ENCODE measurements around the gene MMP11. TPM values are rescaled to one million over a fixed set of nuclear protein-coding genes. Genes with fewer than 3 reads are reported as not detected.
A peak's percentile ranks its signal among the peaks of the same experiment; 100 is the strongest.

The MMP11 gene
- polyA plus RNA-seq, 1 donor from 2014 or later: 9.3 TPM

GRCh38 chr22:23749841-23750301 lies 22.8 kb upstream of the MMP11 start:
- Histone ChIP-seq H3F3A (ENCODE audit: insufficient read depth, low read length, poor library complexity, severe bottlenecking) (no peaks in the 10 kb centered on the region), H3K9ac (ENCODE audit: low read length) (peak overlapping the region; percentile 90), H3K79me2 (replicated peaks; ENCODE audit: insufficient read depth, low read length) (peaks cover 6% of the 10 kb centered on the region), H3K36me3 (ENCODE audit: insufficient read depth, low read length) (no peaks in the 10 kb centered on the region), H2AFZ (ENCODE audit: low read depth, low read length) (no peak overlapping the region), H4K20me1 (ENCODE audit: insufficient read depth) (no peaks in the 10 kb centered on the region), H3K27me3 (ENCODE audit: insufficient read depth, low read depth, low read length) (no peaks in the 10 kb centered on the region), H3K4me2 (ENCODE audit: low read length) (peak overlapping the region; percentile 87), H3K9me2 (ENCODE audit: insufficient read depth, low read length) (no peaks in the 10 kb centered on the region), H3K9me3 (ENCODE audit: low read length) (no peaks in the 10 kb centered on the region), H3K4me3 (ENCODE audit: low read length) (peak overlapping the region; percentile 88), H3K27ac (ENCODE audit: low read length) (no peak overlapping the region)
- TF ChIP-seq SMC3 (conservative IDR thresholded peaks at IDR 0.05; ENCODE audit: poor library complexity) (no peak), POLR2AphosphoS5 (IDR thresholded peaks at IDR 0.05) (no peak), TAF1 (IDR thresholded peaks at IDR 0.05; ENCODE audit: low read depth) (no peak), MXI1 (conservative IDR thresholded peaks at IDR 0.05; ENCODE audit: poor library complexity, severe bottlenecking) (no peak), EP300 (conservative IDR thresholded peaks at IDR 0.05; ENCODE audit: poor library complexity, severe bottlenecking) (no peak), RAD21 (conservative IDR thresholded peaks at IDR 0.05) (no peak), EZH2 (IDR thresholded peaks at IDR 0.05; ENCODE audit: borderline replicate concordance, insufficient read depth, low read length, poor library complexity, severe bottlenecking) (no peak)
- TF ChIP-seq, protein P1, sequence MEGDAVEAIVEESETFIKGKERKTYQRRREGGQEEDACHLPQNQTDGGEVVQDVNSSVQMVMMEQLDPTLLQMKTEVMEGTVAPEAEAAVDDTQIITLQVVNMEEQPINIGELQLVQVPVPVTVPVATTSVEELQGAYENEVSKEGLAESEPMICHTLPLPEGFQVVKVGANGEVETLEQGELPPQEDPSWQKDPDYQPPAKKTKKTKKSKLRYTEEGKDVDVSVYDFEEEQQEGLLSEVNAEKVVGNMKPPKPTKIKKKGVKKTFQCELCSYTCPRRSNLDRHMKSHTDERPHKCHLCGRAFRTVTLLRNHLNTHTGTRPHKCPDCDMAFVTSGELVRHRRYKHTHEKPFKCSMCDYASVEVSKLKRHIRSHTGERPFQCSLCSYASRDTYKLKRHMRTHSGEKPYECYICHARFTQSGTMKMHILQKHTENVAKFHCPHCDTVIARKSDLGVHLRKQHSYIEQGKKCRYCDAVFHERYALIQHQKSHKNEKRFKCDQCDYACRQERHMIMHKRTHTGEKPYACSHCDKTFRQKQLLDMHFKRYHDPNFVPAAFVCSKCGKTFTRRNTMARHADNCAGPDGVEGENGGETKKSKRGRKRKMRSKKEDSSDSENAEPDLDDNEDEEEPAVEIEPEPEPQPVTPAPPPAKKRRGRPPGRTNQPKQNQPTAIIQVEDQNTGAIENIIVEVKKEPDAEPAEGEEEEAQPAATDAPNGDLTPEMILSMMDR (IDR thresholded peaks at IDR 0.05; ENCODE audit: poor library complexity, severe bottlenecking): no peak
- TF ChIP-seq, protein P2, sequence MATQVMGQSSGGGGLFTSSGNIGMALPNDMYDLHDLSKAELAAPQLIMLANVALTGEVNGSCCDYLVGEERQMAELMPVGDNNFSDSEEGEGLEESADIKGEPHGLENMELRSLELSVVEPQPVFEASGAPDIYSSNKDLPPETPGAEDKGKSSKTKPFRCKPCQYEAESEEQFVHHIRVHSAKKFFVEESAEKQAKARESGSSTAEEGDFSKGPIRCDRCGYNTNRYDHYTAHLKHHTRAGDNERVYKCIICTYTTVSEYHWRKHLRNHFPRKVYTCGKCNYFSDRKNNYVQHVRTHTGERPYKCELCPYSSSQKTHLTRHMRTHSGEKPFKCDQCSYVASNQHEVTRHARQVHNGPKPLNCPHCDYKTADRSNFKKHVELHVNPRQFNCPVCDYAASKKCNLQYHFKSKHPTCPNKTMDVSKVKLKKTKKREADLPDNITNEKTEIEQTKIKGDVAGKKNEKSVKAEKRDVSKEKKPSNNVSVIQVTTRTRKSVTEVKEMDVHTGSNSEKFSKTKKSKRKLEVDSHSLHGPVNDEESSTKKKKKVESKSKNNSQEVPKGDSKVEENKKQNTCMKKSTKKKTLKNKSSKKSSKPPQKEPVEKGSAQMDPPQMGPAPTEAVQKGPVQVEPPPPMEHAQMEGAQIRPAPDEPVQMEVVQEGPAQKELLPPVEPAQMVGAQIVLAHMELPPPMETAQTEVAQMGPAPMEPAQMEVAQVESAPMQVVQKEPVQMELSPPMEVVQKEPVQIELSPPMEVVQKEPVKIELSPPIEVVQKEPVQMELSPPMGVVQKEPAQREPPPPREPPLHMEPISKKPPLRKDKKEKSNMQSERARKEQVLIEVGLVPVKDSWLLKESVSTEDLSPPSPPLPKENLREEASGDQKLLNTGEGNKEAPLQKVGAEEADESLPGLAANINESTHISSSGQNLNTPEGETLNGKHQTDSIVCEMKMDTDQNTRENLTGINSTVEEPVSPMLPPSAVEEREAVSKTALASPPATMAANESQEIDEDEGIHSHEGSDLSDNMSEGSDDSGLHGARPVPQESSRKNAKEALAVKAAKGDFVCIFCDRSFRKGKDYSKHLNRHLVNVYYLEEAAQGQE (IDR thresholded peaks at IDR 0.05; ENCODE audit: borderline replicate concordance): no peak

DNA sequence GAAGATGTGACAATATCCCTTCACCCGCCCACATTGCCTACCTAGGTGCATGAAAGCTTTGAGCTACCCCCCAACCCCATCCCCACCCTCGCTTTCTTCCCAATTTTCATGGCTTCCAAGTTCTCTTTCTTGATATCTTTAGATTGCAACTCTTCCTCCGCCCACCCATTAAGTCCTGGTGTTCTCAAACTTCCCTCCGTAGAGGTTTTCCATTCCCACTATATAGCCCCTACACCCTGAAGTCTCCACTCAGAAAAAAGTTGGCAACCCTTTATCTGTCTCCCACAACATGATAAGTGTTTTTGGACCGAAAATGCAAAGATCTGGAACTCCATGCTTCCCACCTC lies 22.3 kb upstream of the MMP11 start:
- Histone ChIP-seq H2AFZ (ENCODE audit: low read depth, low read length) (peak overlapping the region; percentile 67), H3K9ac (ENCODE audit: low read length) (peak overlapping the region; percentile 90), H3K27ac (ENCODE audit: low read length) (no peak overlapping the region), H3K4me3 (ENCODE audit: low read length) (peak overlapping the region; percentile 88), H3F3A (ENCODE audit: insufficient read depth, low read length, poor library complexity, severe bottlenecking) (no peaks in the 10 kb centered on the region), H3K79me2 (replicated peaks; ENCODE audit: insufficient read depth, low read length) (peaks cover 6% of the 10 kb centered on the region), H3K9me2 (ENCODE audit: insufficient read depth, low read length) (no peaks in the 10 kb centered on the region), H4K20me1 (ENCODE audit: insufficient read depth) (no peaks in the 10 kb centered on the region), H3K36me3 (ENCODE audit: insufficient read depth, low read length) (no peaks in the 10 kb centered on the region), H3K4me2 (ENCODE audit: low read length) (peak overlapping the region; percentile 87), H3K27me3 (ENCODE audit: insufficient read depth, low read depth, low read length) (no peaks in the 10 kb centered on the region), H3K9me3 (ENCODE audit: low read length) (no peaks in the 10 kb centered on the region)
- TF ChIP-seq EZH2 (IDR thresholded peaks at IDR 0.05; ENCODE audit: borderline replicate concordance, insufficient read depth, low read length, poor library complexity, severe bottlenecking): no peak
- no peak for TF ChIP-seq SMC3 (conservative IDR thresholded peaks at IDR 0.05; ENCODE audit: poor library complexity)
- TF ChIP-seq TAF1 (IDR thresholded peaks at IDR 0.05; ENCODE audit: low read depth): no peak
- no peak for TF ChIP-seq MXI1 (conservative IDR thresholded peaks at IDR 0.05; ENCODE audit: poor library complexity, severe bottlenecking)
- TF ChIP-seq, protein P2 (IDR thresholded peaks at IDR 0.05; ENCODE audit: borderline replicate concordance): no peak
- TF ChIP-seq, protein P1 (IDR thresholded peaks at IDR 0.05; ENCODE audit: poor library complexity, severe bottlenecking): no peak
- TF ChIP-seq POLR2AphosphoS5 (IDR thresholded peaks at IDR 0.05): no peak

Data from neural cell (in vitro differentiated cells).